Panc1 (cell line): ENCODE data around the gene CEMIP.
"Not testable (repeated sequence)": the region's sequence is repeated elsewhere in the genome, so short reads cannot be mapped to it uniquely, and the experiment has no call there.

Experiments used
- CTCF ChIP-seq: fragments of 450-650 bp; IDR thresholded peaks from 2 replicates; pipeline ENCODE4 v1.5.1; 2017; ENCODE audit warnings: mild to moderate bottlenecking
- POLR2AphosphoS5 ChIP-seq: IDR thresholded peaks from 2 replicates; pipeline ENCODE4 v1.6.1; 2012; ENCODE audit warnings: mild to moderate bottlenecking, low read depth, low read length, moderate library complexity
- REST ChIP-seq, 2 experiments: IDR thresholded peaks; 2 replicates each; pipeline ENCODE4 v1.6.1; 2011 to 2012; ENCODE audit warnings: low read depth in 2 of 2, control low read depth in 1 of 2, low read length in 1 of 2, mild to moderate bottlenecking in 1 of 2, moderate library complexity in 1 of 2; ENCODE audit not compliant: insufficient read depth in 1 of 2

GRCh38 chr15:80965454-80965853 is 186.3 kb downstream of the CEMIP start:
- not testable (repeated sequence) for TF ChIP-seq CTCF; POLR2AphosphoS5; REST (IDR thresholded peaks at IDR 0.05; ENCODE audit: insufficient read depth in 1 of 2, low read depth in 2 of 2, low read length in 1 of 2)
